ENCODE measurements around the gene TAF15. TPM values are rescaled to one million over a fixed set of nuclear protein-coding genes. Genes with fewer than 3 reads are reported as not detected.

The TAF15 gene
- polyA plus RNA-seq, 1 donor: 113 TPM

DNA sequence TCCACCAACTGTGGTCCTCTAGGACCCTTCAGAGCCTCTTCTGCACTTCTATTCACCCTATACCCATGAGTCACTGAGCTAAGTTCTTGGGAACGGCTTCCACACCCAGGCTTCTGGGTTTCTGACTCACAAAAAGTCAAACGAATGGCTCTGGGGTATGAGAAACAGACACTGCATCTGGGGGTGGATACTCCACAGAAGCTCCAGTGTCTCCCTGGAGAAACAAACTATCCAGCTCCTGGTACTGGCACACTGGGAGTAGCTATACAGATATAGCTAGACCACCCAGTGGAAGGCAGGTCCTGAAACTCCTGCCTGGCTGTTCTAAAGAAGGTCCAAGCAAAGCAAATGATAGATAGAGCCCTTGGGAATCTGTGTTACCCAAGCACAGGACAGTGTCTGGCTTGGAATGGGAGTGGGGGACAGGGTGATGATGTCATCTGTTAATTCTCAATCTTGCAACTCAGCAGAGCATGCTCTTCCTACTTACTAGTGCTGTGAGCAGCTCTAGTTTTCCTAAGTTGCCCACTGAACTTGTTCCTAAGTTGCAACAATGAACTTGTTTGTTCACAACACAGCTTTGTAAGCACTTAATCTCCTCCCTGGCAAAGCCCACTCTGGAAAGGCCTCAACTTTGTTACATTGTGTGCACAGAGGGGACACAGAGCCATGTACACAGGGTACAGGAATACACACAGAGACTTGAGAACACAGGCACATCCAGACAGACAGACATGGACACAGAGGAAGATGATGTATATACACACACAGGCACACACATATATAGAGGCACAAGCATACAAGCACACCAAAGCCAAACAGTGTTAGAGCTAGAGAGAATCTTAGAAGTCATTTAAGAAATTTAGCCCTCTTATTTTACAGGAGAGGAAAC, 20.6 kb upstream of the TAF15 start:
- DNase-seq: no peak

DNA sequence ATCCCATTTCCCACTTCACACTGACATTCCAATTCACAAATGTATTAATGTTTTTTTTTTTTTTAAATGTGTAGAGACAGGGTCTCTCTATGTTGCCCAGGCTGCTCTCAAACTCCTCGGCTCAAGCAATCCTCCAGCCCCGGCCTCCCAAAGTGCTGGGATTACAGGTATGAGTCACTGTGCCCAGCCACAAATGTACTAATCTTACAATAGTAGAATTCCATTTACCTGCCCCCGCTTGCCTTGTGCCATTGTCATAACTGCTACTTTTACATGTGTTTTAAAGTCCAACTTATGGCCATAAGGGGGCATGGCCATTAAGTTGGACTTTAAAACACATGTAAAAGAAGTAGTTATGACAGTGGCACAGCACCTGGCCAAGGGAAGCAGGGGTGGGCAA, 18.4 kb upstream of the TAF15 start:
- DNase-seq: no peak

DNA sequence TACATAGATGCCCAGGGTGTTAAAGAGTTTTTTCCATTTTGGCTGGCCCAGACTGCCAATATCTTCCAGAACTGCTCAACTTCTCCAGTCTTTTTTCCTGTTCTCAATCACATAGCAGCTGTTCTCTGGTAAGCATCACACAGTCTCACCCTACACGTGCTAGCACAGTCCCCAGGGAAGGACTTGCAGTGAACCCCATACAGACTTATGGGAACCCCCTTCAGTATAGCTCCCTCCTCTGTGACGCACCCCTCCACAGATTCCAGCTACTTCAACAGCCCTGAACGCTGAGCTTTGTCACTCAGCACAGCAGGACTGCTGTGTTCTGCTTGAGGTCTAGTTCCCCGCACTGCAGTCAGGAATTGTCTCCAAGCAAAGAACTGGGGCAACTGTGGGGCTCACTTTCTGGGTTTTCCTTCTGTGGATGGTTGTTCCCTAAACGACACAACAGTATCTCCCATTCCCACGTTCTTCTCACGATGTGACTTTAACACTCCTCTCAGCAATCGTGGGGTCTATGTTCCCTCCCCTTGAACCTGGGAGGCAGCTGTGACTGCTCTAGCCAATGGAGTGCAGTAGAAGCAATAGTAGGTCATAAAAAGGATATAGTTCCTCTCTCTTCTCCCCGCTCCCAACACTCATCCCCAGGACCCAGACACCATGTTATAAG, 17.5 kb upstream of the TAF15 start:
- DNase-seq: no peak

DNA sequence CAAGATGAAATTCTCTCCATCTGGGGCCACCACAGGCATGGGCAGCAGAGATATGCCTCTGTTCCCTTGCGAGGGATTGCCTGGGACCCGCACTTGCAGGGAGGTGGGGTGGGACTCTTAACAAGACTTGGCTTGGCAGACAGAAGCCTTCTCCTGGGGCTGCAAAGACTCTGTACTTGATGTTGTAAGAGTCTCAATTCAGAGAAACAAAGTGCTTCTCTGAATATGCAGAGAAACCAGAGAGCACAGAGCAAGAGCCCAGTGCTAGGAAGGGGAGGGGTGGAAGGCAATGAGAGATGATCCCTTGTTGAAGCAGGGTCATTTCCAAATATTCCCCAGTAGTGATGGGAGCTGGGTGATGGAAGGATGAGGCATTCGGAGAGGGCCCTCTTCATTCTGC, 16.0 kb upstream of the TAF15 start:
- DNase-seq: no peak

DNA sequence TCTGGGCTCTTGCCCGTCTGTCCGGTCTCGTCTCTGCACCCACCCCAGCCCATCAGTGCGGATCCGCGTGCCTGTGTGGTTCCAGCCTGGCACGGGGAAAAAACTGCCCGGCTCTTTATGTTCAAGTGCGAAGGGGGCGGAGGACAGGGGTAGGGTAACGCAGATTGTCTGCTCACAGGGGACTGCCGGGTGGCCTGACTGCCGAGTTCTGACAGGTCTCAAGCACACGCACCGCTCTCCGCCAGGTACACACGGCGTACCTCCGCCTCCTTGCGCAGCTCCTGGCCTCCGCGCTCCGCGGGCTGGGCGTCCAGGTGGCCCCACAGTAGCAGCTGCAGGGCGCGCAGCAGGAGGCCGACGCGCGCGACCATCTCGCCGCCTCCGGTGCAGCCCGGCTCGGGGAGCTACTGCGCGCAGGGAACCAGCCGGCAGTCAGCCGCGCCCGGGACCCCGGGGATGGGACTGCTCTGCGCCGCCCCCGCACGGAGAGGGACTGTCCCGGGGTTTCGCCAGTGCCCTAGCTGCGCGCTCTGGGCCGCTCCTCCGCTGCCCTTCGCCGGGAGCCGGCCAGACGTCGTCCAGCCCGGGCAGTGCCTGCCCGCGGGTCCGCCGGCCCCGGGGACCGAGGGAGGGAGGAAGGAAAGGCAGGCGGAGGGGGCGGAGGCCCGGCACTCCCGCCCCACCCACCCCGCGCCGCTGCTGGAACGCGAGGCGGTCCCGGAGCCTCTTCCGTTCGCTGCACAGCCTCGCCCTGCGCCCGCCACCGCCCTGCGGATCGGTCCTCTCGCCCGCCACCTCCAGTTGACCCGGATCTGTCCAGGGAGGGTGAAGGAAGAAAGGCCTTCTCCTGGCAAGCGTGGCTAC, 14.0 kb upstream of the TAF15 start, which contains the start of gene MMP28:
Gene MMP28 (minus strand): TSS at position 635 of the 864 bp plus-strand sequence. CDS start 264 bp downstream, at position 371.
- DNase-seq: no peak

DNA sequence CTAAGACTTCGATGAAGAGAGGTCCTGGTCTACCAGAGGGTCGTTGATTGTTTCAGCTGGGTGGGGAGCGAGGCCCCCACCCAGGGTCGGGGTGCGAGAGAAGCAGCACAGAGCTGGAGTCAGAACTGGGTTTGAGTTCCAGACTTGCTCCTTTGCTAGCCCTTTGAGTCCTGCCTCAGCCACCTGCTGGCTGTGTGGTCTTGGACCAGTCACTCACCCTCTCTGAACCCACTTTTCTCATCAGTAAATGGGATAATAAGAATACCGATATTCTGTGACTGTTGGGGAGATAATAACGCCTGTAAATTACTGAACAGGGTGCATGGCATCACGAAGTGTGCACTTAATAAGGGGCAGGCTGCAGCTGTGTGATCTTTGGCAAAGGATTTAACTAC, 13.4 kb upstream of the TAF15 start:
- DNase-seq: no peak

DNA sequence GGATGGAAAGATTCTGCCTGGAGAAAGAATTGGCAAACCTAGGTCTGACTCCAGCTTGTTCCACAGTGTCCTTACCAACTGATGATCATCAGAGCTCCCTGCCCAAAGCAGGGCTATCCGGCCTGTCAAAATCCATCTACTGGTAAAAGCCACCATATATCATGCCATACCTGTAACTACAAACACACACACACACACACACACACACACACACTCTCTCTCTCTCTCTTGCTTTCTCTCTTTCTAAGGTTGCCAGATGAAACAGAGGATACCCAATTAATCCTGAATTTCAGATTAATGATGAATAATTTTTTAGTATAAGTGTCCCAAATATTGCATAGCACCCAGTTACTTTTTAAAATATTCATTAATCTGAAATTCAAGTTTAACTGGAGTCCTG, 12.3 kb upstream of the TAF15 start:
- no peak for DNase-seq

DNA sequence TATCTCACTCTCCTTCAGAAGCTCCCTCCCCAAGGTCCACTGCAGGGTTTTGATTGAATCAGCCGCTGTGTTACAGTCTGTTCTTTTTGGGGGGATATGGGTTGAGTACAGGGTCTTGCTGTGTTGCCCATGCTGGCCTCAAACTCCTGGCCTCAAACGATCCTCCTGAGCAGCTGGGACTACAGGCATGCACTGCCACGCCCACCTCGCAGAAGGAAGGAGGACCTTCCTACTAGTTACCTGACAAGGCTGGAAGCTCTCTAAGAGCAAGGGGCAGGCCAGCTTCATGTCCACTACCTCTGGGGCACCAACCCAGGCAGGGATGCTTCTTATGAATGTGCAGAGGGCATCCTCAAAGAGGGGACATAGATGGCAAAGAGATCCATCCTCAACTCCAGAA, 11.9 kb upstream of the TAF15 start:
- DNase-seq: no peak

DNA sequence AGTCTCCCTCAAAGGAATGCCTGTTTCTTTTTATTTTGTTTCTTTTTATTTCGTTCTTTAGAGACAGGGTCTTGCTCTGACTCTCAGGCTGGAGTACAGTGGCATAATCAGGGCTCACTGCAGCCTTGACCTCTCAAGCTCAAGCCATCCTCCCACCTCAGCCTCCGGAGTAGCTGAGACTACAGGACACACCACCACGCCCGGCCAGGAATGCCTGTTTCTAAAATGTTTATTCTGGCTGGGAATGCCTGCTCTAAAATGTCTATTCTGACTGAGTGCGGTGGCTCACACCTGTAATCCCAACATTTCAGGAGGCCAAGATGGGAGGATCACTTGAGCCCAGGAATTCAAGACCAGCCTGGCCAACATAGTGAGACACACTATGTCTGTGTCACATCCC, 11.4 kb upstream of the TAF15 start:
- DNase-seq: no peak

DNA sequence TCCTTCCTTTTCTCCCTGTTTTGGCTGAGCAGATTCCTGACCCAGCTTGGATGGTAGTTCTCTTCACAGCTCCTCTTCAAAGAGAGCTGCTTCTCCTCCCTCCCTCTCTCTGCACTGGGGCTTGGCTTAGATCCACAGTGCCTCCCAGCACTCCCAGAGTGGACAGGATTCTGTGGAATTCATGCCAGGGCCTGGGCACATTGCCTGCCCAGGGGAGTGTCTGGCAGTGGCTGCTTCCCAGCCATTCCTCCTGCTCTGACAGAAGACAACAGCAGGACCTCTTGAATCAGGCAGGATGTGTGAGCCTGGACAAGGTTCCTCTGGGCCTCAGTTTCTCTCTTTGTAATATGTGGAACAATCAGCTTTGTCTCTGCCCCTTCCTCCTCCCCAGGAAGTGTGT, 9.3 kb upstream of the TAF15 start:
- peak; percentile 49 for DNase-seq

DNA sequence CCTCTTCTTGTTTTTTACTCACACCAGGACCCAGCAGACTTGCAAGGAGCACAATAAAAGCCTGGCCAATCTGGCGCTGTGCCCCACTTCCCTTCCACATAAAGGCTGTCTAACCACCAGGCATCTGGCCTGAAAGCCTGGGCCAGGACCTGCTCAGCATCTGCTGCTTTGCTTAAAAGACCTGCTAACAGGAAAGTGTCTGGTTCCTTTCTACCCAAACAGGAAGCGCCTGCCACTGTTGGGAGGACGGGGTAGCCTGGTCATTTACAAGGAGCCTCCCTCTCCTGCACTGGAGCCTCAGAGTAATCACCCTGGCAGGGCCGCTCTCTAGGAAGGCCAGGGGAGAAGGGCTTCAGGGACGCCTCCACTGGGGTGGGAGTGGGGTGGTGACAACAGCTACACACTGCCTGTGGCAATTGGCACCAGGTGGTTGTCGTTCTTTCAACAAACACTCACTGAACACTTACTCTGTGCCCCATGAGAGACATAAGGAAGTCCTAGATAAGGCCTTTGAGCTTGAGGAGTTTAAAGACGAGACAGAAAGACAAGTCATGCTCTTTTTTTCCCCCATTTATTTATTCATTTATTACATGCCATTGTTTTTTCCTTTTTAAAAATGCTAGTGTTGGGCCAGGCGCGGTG, 7.6 kb upstream of the TAF15 start:
- DNase-seq: peak; percentile 65

DNA sequence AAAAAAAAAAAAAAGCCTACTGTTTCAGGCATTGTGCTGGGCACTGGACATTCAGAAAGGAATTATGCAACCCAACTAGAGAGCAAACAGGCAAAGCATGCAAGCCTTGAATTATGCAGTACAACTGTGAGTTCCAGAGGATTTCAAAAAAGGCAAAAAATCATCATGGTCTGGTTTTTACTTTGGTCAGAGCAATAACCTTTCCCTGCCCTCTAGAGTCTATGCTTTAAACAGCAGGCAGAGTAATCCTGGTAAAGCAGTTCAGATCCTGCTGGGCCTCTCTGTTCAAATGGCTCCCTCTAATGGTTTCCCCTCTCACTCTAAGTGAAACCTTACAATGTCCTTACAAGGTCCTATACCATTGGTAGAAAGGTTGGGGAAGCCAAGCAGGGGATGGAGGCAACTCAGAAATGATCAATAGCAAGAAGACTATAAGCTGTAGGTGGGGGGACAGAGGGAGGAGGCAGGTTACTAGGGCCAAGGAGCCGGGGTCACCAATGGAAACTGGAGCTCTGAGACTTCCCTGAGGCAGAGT, 4.6 kb upstream of the TAF15 start:
- DNase-seq: peak; percentile 76

DNA sequence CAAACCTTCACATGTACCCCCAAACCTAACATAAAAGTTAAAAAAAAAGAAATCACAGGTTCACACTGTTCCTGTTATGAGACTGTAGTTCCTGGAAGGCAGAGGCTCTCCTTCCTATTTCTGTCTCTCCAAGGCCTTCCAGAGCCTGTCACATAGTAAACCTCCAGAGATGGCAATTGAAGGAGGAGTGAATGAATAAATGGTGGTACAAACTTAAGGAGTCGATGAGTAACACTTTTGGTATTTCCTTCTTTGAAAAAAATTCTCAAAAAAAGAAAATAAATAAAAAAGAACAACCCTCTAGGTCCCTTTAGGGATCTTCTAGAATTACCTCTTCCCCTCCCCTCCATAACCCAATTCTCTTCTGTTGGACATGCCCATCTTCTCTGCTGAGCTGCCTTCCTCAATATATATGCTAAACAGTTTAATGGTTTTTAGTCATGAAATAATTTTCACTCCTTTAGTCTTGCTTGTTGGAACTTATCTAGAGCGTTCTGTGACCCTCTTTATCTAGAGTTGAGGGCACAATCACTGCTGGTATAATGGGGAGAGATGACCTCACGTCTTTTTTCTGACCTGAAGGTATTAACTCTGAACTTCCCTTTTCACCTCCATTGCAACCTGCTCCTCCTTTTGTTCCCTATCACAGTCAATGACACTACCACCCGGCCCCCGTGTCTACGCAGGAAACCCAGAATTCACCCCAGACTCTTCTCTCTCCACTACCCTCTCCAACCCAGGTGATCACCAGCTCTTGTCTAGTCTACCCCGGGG, 1.7 kb upstream of the TAF15 start:
- no peak for DNase-seq

DNA sequence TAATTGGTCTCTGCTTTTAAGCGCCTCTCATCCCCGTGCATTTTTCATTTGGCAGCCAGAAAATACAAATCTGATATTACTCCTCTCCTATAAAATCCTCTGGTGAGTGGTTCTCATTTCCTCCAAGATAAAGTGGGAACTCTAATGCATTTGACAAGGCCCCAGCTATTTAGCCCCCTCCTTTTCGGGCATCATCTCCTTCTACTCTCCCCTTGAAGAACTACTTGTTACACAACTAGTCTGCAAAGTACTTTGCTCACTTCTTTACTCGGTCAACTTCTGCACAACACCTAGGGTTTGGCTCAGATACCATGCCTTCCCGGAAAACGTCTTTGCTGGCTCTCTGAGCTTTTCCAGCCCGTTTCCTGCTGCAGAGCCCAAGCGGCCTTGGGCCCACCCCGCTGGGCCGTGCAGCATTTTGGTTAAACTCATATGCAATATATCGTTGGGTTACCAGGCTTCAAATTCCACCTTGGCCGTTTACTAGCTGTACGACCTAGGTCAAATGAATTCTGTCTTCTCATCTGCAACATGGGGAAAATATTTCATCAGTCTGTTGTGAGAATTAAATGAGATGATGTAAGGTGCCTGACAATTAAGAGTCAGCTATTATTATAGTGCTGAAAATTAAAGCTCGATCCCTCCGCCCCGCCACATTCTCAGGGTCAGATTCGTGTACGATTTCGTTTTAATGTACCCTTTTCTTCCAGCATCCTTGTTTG, 883 bp upstream of the TAF15 start:
- no peak for DNase-seq

DNA sequence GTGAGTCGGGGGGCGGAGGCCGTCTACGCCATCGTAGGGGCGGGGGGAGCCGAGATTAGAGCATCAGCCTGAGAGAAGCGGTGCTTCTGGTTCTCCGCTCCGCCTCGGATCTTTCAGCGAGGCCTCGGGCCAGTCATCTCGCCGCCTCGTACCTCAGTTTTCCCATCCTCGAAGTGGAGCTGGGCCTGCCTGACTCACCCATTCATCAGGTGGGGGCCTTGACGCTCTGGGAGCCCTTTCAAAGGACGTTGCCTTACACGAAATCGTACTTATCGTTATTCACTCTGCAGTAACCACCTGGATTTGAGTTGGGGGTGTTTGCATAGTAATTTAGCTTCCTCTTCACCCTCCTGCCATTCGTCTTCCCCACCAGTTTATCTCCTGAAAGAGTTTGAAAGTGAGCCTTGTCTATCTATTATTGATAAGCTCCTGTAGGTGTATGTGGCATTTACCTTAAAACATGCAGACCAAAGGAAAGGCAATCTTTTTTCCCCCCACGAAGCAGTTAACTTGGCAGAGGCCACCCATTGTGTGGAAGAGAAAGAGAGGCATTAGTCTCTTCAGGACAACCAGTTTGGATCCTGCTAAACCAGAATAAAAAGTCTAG, 674 bp downstream of the TAF15 start:
- no peak for DNase-seq

DNA sequence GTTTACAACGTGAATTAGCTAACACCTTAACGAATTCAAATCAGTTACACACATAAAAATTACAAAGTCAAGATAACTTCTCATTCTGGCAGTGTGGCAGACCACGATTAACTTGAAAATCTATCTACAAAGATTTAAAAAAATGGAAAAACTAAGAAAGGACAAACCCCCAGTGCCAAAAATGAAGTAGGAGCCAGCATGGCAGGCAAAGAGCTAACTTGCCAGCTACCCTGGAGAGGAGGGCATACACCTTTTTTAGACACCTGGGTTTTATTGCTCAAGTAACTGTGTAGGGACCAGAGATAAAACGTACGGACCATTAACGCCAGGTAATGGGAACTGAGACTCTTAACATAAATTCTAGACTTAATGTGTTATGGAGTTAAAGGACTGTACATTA, 2.5 kb downstream of the TAF15 start:
- no peak for DNase-seq

DNA sequence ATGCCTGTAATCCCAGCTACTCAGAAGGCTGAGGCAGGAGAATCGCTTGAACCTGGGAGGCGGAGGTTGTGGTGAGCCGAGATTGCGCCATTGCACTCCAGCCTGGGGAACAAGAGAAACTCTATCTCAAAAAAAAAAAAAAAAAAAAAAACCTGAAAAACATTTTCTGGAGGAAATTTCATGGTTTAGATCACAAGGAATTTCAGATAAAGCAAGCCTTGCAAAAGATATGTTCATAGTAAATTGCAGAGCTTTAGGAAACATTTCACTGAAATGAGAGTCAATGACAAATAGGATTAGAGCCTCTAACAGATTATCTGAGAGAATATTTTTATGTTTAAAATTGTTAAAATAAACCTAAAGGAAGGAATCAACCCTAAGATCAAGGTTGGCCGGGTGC, 3.2 kb downstream of the TAF15 start:
- DNase-seq: no peak

DNA sequence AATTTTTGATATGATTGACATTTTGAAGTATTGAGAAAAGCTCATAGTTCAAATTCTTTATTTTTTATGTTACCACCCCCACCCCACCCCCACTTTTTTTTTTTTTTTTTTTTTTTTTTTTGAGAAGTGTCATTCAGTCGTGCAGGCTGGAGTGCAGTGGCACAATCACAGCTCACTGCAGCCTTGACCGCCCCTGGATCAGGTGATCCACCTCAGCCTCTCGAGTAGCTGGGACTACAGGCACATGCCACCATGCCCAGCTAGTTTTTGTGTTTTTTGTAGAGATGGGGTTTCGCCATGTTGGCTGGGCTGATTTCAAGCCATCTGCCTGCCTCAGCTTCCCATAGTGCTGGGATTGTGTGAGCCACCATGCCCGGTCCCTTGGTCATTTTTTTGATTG, 7.4 kb downstream of the TAF15 start:
- DNase-seq: no peak

DNA sequence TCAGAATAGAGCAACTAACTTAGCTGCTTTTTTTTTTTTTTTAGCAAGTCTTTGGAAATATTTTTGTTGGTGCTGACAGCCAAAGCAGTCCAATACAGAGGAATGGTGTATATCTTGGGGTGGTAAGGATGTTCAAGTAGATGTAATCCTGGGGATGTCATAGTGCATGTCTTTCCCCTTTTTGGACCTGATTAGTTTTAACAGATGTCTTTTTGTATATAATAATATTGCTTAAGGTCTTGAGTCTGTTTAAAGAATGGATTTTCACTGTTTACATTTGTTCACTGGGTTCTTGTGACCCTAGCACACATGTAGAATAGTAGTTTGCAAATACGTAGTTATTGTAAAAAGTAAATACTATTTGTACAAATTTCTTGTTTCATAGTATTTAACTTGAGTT, 7.9 kb downstream of the TAF15 start:
- no peak for DNase-seq

DNA sequence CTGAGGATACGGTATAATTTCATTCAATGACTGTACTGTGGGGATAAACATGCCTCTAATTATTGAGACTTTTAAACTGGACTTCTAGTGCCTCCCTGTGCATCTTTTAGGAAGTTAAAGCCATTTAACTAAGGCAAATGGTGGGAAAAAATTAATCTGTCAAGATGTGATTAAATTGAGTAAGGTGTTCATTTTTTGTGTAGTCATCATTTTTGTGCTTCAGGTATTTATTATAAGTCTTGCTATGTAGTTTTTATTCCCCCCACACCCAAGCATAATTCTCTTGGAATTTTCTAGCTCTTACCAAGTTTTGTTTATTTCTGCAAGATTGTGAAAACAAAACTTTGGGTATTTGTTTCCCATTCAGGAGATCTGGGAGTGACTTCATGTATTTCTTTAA, 10.2 kb downstream of the TAF15 start:
- DNase-seq: no peak

All from hindlimb muscle (tissue), 1 donor.